OCI-LY3 (cell line): ENCODE results near the gene SLC39A6.

ENCODE experiments used
- EZH2phosphoT487 ChIP-seq: fragments of 200-600 bp; shearing (Covaris generic); IDR thresholded peaks from 2 replicates; pipeline ENCODE4 v1.6.1; 2018; ENCODE audit warnings: antibody characterized with exemption, mixed run types, low read depth
- TF ChIP-seq, protein P1 (sequence below): fragments of 200-600, 300-600 bp; sonication (generic); IDR thresholded peaks from 2 replicates; pipeline ENCODE4 v1.5.1; 2014; ENCODE audit warnings: antibody characterized with exemption, low read length, low read depth

DNA sequence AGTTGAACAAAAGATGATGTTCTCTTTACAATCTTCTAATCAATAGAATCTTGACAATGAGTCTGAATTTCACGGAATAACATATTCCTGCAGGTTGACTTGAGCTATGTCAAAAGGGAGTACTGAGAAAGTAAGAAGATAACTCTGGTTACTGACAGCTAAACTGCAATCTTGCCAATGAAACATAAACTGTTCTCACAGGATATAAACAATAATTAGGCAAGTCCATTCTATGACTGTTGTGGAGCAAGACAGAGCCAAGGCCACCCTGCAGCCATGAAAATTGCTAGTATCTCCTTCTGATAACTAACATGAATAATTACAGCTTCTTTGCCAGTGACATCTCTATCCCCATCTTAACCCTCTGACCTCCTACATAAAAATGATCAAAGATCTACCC, 55.5 kb downstream of the SLC39A6 start:
- TF ChIP-seq, protein P1, sequence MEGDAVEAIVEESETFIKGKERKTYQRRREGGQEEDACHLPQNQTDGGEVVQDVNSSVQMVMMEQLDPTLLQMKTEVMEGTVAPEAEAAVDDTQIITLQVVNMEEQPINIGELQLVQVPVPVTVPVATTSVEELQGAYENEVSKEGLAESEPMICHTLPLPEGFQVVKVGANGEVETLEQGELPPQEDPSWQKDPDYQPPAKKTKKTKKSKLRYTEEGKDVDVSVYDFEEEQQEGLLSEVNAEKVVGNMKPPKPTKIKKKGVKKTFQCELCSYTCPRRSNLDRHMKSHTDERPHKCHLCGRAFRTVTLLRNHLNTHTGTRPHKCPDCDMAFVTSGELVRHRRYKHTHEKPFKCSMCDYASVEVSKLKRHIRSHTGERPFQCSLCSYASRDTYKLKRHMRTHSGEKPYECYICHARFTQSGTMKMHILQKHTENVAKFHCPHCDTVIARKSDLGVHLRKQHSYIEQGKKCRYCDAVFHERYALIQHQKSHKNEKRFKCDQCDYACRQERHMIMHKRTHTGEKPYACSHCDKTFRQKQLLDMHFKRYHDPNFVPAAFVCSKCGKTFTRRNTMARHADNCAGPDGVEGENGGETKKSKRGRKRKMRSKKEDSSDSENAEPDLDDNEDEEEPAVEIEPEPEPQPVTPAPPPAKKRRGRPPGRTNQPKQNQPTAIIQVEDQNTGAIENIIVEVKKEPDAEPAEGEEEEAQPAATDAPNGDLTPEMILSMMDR: no peak
- TF ChIP-seq EZH2phosphoT487: no peak
